Activated T-helper 1 cell treated with anti-CD3 and anti-CD28 coated beads, Interleukin-12 subunit alpha, Interleukin-12 subunit beta, Interleukin-2, Interleukin-4 antibody, amounts not matched to agents 30 ng/mL and 10 ng/mL and 1 ng/mL, durations not matched to agents 14 hours and 24 hours and 36 hours (primary cell): ENCODE data around the gene ACTRT3. TPM values are rescaled to one million over a fixed set of nuclear protein-coding genes. Genes with fewer than 3 reads are reported as not detected.

Experiments used
- DNase-seq: peaks from one replicate; pipeline ENCODE4 v3.0.0; 2021; ENCODE audit warnings: low spot score
- H3K27ac Mint-ChIP-seq: one replicate; pipeline ENCODE4 v1.8.0; 2021; ENCODE audit warnings: mild to moderate bottlenecking, mixed read lengths
- H3K27me3 Mint-ChIP-seq: one replicate; pipeline ENCODE4 v1.8.0; 2022; ENCODE audit warnings: mild to moderate bottlenecking, moderate library complexity, mixed read lengths; ENCODE audit not compliant: insufficient read depth
- H3K36me3 Mint-ChIP-seq: one replicate; pipeline ENCODE4 v1.8.0; 2021; ENCODE audit warnings: low read depth, mixed read lengths
- H3K4me1 Mint-ChIP-seq: one replicate; pipeline ENCODE4 v1.8.0; 2021; ENCODE audit warnings: low read depth, mixed read lengths
- H3K4me3 Mint-ChIP-seq: one replicate; pipeline ENCODE4 v1.8.0; 2021; ENCODE audit warnings: mild to moderate bottlenecking, moderate library complexity, mixed read lengths
- H3K9me3 Mint-ChIP-seq: one replicate; pipeline ENCODE4 v1.8.0; 2021; ENCODE audit warnings: mixed read lengths
- intact Hi-C: fragments of 100-400 bp; cut with micrococcal nuclease; formaldehyde crosslinking; loops from one replicate; pipeline ENCODE4 v1.15.1; 2024
- total RNA-seq: library from RNA; stranded (reverse); gene quantifications from 2 replicates; pipeline ENCODE4 v1.2.3, GENCODE V29; 2022

ACTRT3 gene
- total RNA-seq, 1 donor from 2014 or later: 1.1 TPM

DNA sequence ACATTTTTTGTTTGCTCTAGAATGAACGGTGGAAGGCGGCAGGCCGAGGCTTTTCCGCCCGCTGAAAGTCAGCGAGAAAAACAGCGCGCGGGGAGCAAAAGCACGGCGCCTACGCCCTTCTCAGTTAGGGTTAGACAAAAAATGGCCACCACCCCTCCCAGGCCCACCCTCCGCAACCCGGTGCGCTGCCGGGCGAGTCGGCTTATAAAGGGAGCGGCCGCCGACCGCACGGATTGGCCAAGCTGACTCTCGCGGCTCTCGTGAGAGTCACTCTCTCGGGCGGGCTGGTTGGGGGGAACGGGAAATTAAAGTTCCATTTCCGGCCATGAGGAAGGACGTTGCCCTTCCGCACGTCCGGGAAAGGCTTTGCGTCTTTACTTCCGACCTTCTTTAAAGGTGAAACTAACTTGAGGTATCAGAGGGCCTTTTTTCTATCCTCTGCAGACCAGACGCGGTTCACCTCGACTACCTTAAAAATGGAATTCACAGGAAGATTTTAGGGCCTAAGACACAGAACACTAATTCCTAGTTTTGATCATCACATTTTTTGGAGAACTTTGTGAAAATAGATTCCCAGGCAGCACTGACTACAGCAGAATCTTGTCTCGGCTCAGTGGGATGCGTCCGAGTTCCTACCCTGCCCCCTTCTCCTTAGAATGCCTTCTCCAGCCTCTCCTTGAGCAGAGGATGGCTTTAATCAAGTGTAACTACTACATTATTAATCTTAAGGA, 4.3 kb downstream of the ACTRT3 start, which contains the start of gene TERC:
TERC (minus strand) TSS at position 179 of the 731 bp plus-strand sequence.
- H3K36me3 Mint-ChIP-seq: peaks cover 2% of the 10 kb centered on the region
- peak within 1 kb of the TSS; percentile 98 for H3K27ac Mint-ChIP-seq
- H3K4me1 Mint-ChIP-seq: peaks cover 23% of the 10 kb centered on the region
- H3K9me3 Mint-ChIP-seq: no peaks in the 10 kb centered on the region
- peak; percentile 85 for DNase-seq
- H3K4me3 Mint-ChIP-seq: peak within 1 kb of the TSS; percentile 96
- intact Hi-C loops: loop anchor here (1.0 to 10.0 kb wide), 9 partner anchors 8 to 1670 kb away; partner anchors contain the start of genes GOLIM4, LRRC34, LRRIQ4 and MYNN
- peaks cover 5% of the 10 kb centered on the region for H3K27me3 Mint-ChIP-seq

DNA sequence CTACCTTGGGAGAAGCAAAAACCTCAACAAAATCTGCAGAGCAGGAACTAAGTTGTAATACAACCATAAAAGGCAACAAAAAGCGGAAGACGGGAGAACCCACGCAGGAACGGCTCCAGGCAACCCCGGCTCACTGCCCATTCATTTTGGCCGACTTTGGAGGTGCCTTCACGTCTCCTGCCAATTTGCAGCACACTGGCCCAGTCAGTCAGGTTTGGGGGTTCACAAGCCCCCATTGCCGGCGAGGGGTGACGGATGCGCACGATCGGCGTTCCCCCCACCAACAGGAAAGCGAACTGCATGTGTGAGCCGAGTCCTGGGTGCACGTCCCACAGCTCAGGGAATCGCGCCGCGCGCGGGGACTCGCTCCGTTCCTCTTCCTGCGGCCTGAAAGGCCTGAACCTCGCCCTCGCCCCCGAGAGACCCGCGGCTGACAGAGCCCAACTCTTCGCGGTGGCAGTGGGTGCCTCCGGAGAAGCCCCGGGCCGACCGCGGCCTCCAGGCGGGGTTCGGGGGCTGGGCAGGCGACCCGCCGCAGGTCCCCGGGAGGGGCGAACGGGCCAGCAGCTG, 5.0 kb downstream of the ACTRT3 start:
- no peaks in the 10 kb centered on the region for H3K9me3 Mint-ChIP-seq
- intact Hi-C loops: loop anchor here (2.0 to 10.0 kb wide), 8 partner anchors 48 to 1670 kb away; partner anchors contain the start of genes GOLIM4, LRRC34, LRRIQ4 and PHC3

DNA sequence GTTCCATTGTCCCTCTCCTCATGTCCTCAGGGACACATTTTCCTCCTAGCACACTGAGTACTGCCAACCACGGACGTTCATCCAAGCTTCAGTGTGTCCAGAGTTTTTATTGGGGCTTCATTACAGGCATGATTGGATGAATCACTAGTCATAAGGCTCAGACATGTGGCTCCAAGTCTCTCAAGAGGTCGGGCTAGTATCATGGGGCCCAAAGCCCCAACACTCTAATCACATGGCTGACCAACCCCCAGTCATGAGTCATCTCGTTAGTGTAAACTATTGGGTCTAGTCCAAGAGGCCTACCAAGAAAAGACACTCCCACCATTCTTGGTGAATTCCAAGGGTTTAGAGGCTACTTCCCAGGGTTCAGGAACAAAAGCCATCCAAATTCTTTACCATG, 8.9 kb downstream of the ACTRT3 start:
- intact Hi-C loops: loop anchor here (5.0 to 10.0 kb wide), 3 partner anchors 517 to 1666 kb away; partner anchors contain the start of gene GOLIM4
- H3K4me1 Mint-ChIP-seq: peaks cover 30% of the 10 kb centered on the region
- no peaks in the 10 kb centered on the region for H3K9me3 Mint-ChIP-seq
- no peak overlapping the region for H3K27ac Mint-ChIP-seq
- H3K36me3 Mint-ChIP-seq: peaks cover 2% of the 10 kb centered on the region
- H3K27me3 Mint-ChIP-seq: peaks cover 8% of the 10 kb centered on the region
- no peak for DNase-seq
- no peak overlapping the region for H3K4me3 Mint-ChIP-seq

More for the DNA sequence above, 5.0 kb downstream of the ACTRT3 start:
- H3K4me1 Mint-ChIP-seq: peaks cover 25% of the 10 kb centered on the region
- H3K27ac Mint-ChIP-seq: peak overlapping the region; percentile 98
- H3K27me3 Mint-ChIP-seq: peaks cover 5% of the 10 kb centered on the region
- peak overlapping the region; percentile 96 for H3K4me3 Mint-ChIP-seq
- peak; percentile 41 for DNase-seq
- H3K36me3 Mint-ChIP-seq: peaks cover 2% of the 10 kb centered on the region

DNA sequence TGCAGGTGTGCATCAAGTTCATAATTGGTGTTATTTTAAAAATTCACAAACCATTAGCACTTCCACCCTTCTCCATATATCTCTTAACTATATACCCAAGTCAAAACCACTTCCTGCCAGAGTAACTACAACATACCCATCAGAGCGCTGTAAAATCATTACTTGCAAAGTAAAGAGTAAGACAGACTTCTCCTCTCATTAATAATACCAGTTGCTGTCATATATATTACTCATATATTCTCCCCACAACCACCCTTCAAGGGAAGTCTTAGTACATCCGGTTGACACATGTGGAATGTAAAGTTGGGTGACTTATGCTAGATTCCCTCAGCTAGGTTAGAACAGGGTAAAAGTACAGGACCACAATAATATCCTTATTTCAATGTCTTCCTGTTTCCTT, 10.1 kb downstream of the ACTRT3 start:
- intact Hi-C loops: loop anchor here (2.0 kb wide), 1 partner anchor 14 kb away; the partner anchor contains the start of gene MYNN
- H3K4me1 Mint-ChIP-seq: peaks cover 23% of the 10 kb centered on the region
- H3K9me3 Mint-ChIP-seq: no peaks in the 10 kb centered on the region
- H3K27ac Mint-ChIP-seq: peak overlapping the region; percentile 38
- H3K27me3 Mint-ChIP-seq: peaks cover 11% of the 10 kb centered on the region
- peak overlapping the region; percentile 2 for H3K4me3 Mint-ChIP-seq
- no peaks in the 10 kb centered on the region for H3K36me3 Mint-ChIP-seq
- DNase-seq: no peak

DNA sequence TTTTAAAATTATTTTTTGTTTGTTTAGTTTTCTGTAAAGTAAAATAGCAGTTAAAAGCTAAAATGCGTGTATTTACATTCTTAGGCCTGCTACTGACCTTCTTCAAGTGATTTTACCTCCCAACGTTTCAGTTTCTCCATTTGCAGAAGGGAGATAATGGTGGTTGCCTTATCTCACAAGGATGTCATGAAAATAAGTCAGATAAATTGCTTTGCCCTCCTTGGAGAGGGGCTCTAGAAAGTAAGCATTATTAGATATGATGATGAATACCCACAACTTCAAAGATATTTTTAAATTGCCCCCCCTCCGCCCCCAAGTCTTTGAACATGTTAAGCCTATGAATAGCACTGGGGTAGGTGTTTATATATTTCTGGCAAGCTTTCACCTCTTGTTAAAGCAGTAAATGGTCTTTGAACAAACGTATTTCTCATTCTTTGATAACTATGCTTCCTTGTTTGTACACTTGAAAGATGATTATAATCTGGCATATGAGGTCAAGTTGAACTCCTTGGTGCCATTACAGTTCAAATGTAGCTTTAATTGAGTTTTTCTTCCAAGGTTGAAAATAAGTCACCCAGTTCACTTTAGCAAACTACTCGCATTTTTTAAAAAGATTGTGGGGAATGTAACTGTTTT, 10.9 kb downstream of the ACTRT3 start:
- peaks cover 13% of the 10 kb centered on the region for H3K27me3 Mint-ChIP-seq
- peaks cover 17% of the 10 kb centered on the region for H3K4me1 Mint-ChIP-seq
- no peak overlapping the region for H3K4me3 Mint-ChIP-seq
- intact Hi-C loops: loop anchor here (2.0 kb wide), 1 partner anchor 14 kb away; the partner anchor contains the start of gene MYNN
- H3K27ac Mint-ChIP-seq: no peak overlapping the region
- H3K36me3 Mint-ChIP-seq: no peaks in the 10 kb centered on the region
- no peak for DNase-seq
- H3K9me3 Mint-ChIP-seq: no peaks in the 10 kb centered on the region

DNA sequence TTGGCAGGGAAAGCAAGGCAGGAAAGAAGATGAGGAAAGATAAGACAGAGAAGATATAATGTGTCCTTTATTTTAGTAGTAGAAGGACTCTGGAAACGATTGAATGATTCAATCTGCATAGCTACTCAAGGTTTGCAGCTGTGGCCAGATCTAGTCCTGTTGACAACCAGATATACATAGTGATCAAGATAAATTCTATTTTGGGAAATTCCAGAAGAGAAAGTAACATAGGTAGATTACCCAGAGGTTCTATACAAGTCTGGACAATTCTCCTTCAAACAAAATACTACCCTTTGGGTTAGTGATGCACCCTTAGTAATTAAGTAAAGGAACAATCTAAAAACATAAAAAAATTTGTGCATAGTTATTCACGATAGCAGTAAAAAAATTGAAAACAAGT, 13.9 kb downstream of the ACTRT3 start:
- no peaks in the 10 kb centered on the region for H3K36me3 Mint-ChIP-seq
- no peak for DNase-seq
- intact Hi-C loops: no loop called here
- no peaks in the 10 kb centered on the region for H3K9me3 Mint-ChIP-seq
- H3K4me1 Mint-ChIP-seq: peaks cover 13% of the 10 kb centered on the region
- no peak overlapping the region for H3K4me3 Mint-ChIP-seq
- H3K27ac Mint-ChIP-seq: no peak overlapping the region
- H3K27me3 Mint-ChIP-seq: peaks cover 15% of the 10 kb centered on the region

DNA sequence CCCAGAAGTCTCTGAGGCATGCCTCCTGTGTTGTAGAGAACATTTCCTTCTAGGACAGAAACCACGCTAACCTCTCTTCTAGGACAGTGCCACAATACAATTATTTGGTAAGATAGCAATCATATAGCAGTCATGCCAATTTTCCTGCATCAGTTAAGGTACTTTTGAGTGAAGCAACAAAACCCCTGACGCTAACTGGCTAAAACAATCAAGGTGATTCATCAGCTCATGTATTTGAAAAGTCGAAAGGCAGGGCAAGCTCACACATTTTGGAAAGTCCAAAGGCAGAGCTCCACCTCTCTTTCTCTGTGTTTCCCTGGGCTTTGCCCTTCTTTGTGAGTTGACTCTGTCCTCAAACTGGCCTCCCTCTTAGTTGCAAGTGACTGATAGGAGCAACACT, 14.7 kb downstream of the ACTRT3 start:
- no peak overlapping the region for H3K27ac Mint-ChIP-seq
- DNase-seq: no peak
- no peaks in the 10 kb centered on the region for H3K9me3 Mint-ChIP-seq
- H3K4me3 Mint-ChIP-seq: no peak overlapping the region
- intact Hi-C loops: no loop called here
- peaks cover 9% of the 10 kb centered on the region for H3K4me1 Mint-ChIP-seq
- no peaks in the 10 kb centered on the region for H3K36me3 Mint-ChIP-seq
- H3K27me3 Mint-ChIP-seq: peaks cover 15% of the 10 kb centered on the region

DNA sequence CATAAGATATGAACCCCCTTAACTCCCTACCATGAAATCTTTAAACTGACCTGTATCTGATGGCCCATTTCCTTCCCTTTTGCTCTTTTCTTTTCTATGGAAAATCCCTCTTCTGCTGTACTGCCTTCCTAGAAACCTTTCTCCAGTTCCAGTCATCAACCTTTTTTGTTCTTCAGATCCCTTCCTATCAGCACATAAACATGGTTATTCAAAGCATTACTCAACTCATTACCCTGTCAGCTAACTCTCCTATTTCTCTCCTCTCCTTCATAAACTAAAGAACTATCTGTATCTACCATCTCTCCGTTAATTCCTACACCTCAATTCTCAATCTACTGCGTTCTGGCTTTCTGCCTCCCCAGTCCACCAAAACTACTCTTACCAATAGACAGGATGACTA, 17.5 kb downstream of the ACTRT3 start:
- peaks cover 27% of the 10 kb centered on the region for H3K27me3 Mint-ChIP-seq
- H3K36me3 Mint-ChIP-seq: no peaks in the 10 kb centered on the region
- H3K4me3 Mint-ChIP-seq: no peak overlapping the region
- intact Hi-C loops: no loop called here
- no peak for DNase-seq
- no peak overlapping the region for H3K27ac Mint-ChIP-seq
- peaks cover 8% of the 10 kb centered on the region for H3K4me1 Mint-ChIP-seq
- no peaks in the 10 kb centered on the region for H3K9me3 Mint-ChIP-seq

DNA sequence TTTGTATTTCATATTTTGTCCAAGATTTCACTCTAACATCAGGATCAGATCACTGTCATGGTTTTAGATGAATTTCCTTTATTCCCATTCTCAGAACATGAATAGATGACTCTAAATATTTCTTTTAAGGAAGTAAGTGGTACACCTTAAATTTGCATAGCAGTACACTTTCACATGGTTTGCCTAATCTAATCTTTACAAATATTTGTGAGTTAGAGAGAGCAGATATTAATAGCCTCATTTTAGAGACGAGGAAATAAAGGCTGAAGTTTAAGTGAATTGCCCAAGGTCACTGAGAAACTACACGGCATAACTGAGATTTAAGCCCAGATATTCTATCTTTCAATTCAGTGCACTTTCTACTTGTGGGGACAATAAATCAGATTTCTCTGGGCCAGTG, 18.7 kb downstream of the ACTRT3 start:
- no peaks in the 10 kb centered on the region for H3K36me3 Mint-ChIP-seq
- no peak overlapping the region for H3K27ac Mint-ChIP-seq
- DNase-seq: no peak
- H3K4me1 Mint-ChIP-seq: peaks cover 8% of the 10 kb centered on the region
- intact Hi-C loops: no loop called here
- H3K27me3 Mint-ChIP-seq: peaks cover 34% of the 10 kb centered on the region
- no peaks in the 10 kb centered on the region for H3K9me3 Mint-ChIP-seq
- H3K4me3 Mint-ChIP-seq: no peak overlapping the region

DNA sequence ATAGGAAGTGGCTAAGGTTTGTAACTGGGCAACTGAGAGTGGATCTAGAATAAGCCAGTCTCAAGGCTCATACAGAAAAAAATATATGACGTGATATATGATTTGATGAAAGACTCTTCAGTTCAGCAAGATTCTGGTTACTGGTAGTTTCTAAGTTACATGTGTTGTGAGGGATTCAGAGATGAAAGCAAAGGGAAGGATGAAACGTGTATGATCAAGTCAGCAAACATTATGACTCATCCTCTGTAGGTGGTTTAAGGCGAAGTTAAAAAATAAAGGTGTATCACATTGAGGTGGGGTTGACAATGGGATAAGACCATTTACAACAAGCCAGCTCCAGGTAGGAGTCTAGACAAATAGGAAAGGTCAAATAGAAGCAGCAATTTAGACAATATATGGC, 20.7 kb downstream of the ACTRT3 start:
- Mint-ChIP-seq H3K27me3 (peaks cover 30% of the 10 kb centered on the region), H3K27ac (no peak overlapping the region), H3K4me1 (peaks cover 8% of the 10 kb centered on the region), H3K36me3 (no peaks in the 10 kb centered on the region), H3K9me3 (no peaks in the 10 kb centered on the region), H3K4me3 (no peak overlapping the region)
- DNase-seq: no peak
- intact Hi-C loops: no loop called here

DNA sequence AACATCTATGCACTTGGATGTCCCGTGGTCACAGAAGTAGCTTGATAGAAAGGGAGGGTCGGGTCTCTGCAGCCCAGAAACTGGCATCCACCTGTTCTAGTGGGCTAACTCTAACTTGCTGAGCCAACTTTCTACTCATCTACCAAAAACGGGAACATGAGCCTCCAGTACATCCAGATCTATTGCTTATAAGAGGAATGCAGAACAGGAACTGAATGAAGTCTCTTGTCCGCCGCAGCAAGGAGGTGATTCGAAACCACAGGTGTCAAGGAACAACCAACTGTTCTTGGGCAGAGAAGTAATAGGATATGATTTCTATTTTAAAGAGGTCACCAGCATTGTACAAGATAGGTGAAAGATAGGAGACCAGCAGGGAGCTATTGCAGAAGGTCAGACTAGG, 22.4 kb downstream of the ACTRT3 start:
- Mint-ChIP-seq H3K4me1 (peaks cover 8% of the 10 kb centered on the region), H3K27me3 (peaks cover 25% of the 10 kb centered on the region), H3K36me3 (no peaks in the 10 kb centered on the region), H3K4me3 (no peak overlapping the region), H3K27ac (no peak overlapping the region), H3K9me3 (no peaks in the 10 kb centered on the region)
- no peak for DNase-seq
- intact Hi-C loops: no loop called here

DNA sequence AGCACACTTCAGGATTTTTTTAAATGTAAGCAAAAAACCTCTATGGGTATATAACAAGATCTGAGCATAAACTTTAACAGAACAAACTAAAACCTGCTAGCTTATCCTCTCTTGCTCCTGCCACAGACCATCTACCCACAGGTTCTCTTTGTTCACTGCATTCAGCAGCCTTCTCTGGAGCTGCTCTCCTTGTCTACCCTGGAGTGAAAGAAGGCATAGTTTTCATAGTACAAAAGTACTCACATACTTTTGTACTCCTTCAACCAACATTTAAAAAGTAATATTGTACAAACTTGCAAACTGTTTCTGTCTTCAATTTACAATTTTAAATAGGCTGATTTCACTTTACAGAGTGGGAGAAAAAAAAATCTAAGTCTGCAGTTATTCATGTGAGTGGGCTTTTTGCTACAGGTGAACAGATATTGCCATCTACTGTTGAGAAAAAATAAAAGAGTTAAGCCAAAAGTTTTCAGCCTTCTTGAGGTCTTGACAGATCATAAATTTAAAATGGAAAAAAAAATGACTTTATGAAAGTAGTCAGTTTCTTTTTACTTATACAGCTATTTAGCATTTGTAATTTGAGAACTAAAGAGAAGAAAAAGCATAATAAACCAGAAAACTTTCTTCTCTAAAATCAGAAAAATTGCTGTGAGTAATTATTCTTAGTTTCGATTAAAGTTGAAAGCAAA, 24.9 kb downstream of the ACTRT3 start:
- intact Hi-C loops: loop anchor here (2.0 to 5.0 kb wide), 2 partner anchors 596 to 877 kb away; no protein-coding TSS in a partner anchor
- H3K27me3 Mint-ChIP-seq: peaks cover 26% of the 10 kb centered on the region
- no peaks in the 10 kb centered on the region for H3K36me3 Mint-ChIP-seq
- DNase-seq: no peak
- no peak overlapping the region for H3K4me3 Mint-ChIP-seq
- peaks cover 8% of the 10 kb centered on the region for H3K4me1 Mint-ChIP-seq
- no peaks in the 10 kb centered on the region for H3K9me3 Mint-ChIP-seq
- no peak overlapping the region for H3K27ac Mint-ChIP-seq
